GM21619 (cell line): ENCODE results near the gene CRYGA.
"Not testable (repeated sequence)": the region's sequence is repeated elsewhere in the genome, so short reads cannot be mapped to it uniquely, and the experiment has no call there.

Experiments used
- ATAC-seq: cut with Tn5 transposase; IDR thresholded peaks from one replicate; pipeline ENCODE4 v1.9.1; 2021; ENCODE audit not compliant: unreplicated experiment

CRYGA gene

GRCh38 chr2:208164951-208165755 lies 1.8 kb upstream of the CRYGA start:
- no peak for ATAC-seq

GRCh38 chr2:208156439-208156838 lies 7.0 kb downstream of the CRYGA start:
- no peak for ATAC-seq

- no peak for ATAC-seq
These were observed 10.2 kb downstream of the CRYGA start for GRCh38 chr2:208153156-208153555.

GRCh38 chr2:208150956-208151355 lies 12.4 kb downstream of the CRYGA start:
- ATAC-seq, result no peak

DNA sequence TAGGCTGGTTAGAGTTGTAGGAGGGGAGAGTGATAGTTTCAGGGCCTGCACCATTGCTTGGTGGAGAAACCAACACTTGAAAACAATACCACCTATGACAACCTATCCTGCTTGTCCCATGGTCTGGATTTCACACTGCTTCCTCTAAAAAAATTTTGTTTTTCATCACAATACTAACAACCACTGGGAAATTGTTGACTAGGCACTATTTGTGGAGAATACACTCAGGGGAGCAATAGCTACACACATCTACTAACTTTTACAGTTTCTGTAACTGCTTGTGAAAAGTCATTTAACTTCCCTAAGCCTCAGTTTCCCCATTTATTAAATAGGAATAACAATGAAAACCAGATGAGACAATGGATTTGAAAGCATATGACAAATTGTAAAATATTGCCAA lies 13.3 kb downstream of the CRYGA start:
- no peak for ATAC-seq

- ATAC-seq, result no peak
These were observed 14.6 kb downstream of the CRYGA start for GRCh38 chr2:208148803-208149202.

GRCh38 chr2:208147759-208148158 lies 15.6 kb downstream of the CRYGA start:
- no peak for ATAC-seq

GRCh38 chr2:208147008-208147407 lies 16.4 kb downstream of the CRYGA start:
- no peak for ATAC-seq

DNA sequence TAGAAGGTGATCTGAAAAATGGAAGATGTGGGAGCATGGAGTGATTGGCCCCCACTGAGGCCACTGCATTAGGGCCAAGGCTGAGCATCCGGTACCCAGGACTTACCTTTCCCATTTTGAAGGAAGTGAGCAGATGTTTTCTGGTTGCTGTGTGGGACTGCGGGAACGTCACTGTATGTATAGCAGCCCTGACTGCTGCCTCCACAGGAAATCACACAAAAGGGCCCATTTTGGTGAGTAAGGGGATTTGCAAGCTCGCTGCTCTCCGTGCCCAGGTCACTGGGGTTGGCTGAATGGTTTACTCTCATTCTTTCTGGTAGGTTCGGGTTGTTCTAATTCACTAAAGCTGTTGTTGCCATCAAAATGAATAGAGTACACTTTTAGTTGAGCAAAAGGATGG lies 17.4 kb downstream of the CRYGA start, which contains the start of gene CRYGB:
TSS of gene CRYGB (minus strand) at position 153 of the 400 bp plus-strand sequence. CDS start at position 115, 38 bp downstream.
- no peak for ATAC-seq

DNA sequence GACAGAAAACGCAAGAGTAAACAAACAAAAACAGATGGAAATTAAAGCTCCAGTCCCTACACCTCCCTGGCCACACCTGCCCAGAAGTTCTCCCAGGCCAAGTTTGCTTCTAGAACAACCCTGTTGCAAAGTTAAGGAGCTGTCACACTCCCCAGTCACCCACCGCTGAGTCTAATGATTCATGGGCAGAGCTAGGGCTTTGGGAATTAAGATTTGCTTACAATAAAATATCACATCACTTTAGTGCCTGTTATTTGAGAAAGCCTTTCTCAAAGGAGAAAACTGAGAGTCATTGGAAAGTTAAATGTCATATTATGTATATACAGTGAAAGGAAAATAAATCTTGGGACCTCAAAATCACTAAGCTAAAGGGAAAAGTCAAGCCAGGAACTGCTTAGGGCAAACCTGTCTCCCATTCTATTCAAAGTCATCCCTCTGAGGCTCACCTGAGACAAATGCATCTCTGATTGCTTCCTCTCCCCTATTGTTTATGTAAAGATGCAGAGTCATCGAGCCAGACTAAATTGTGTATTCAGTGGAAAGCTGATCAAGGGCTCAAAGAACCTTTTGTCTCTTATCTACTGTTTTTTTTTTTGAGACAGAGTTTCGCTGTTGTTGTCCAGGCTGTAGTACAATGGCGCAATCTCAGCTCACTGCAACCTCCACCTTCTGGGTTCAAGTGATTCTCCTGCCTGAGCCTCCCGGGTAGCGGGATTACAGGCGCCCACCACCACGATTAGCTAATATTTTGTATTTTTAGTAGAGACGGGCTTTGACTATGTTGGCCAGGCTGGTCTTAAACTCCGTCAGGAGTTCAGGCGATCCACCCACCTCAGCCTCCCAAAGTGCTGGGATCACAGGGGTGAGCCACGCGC lies 20.2 kb downstream of the CRYGA start:
- ATAC-seq, result no peak

DNA sequence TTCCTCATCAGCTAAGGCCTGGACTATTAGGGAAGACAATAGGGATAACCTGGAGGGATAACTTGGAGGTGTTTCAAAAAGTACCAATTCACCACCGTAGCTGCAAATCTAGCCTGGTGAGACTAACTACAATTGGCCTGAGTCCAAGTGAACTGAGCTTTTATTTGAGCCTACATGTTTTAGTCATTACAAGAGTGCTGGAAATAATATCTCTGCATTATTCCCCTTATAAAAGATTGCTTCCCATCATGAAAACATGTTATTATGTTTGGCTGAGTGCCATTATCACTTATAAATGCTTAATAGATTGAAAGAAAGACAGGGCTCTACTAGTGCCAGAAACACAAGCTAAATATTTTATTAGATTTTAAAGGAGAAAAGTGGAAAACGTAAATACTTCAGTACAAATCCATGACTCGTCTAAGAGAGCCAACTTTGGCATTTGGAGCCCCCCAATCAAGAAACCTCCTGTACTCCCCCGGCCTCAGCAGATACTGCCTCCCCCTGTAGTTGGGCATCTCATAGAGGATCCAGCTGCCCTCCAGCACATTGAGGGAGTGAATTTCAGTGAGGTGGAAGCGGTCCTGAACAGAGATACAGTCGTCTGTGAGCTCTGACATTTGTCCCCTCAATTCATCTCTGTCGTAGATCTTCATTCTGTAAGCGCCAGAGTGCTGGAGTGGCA lies 21.0 kb downstream of the CRYGA start:
- no peak for ATAC-seq

DNA sequence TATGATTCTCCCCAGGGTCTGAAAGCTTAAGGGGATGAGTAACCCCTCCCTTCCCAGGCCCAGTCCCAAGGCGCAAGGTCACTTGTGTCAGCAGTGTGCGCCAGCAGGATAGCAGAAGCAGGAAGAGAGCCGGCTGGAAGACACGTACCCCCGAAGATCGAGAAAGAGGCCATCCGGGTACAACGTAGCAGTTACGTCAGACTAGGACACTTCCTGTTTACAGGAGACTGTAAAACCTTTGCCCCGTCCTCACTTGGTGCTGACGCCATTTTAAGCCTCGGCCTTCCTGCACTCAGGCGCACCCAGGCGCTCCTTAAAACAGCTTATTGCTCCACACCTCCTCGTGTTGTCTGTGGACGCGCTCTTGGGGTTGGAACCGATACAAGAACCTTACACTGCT lies 23.9 kb downstream of the CRYGA start:
- no peak for ATAC-seq

GRCh38 chr2:208138334-208138733 lies 25.1 kb downstream of the CRYGA start:
- not testable (repeated sequence) for ATAC-seq

DNA sequence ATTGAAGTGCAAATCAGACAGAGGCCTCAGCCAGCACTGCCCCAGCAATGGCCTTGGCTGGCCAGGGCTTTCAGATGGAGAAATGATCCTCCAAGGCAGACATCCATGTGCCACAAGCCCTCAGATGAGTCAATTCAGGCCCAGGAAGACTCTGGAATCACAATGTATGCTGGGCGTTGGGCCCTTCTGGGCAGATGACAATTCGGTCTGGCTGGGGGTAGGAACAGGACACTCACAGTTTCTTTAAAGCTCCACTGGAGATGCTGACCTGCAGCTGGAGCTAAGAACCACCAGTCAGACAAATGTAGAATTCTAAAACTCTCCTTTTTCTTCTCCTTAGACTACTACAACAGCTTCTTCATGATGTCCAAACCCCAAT lies 26.7 kb downstream of the CRYGA start:
- ATAC-seq, result no peak

DNA sequence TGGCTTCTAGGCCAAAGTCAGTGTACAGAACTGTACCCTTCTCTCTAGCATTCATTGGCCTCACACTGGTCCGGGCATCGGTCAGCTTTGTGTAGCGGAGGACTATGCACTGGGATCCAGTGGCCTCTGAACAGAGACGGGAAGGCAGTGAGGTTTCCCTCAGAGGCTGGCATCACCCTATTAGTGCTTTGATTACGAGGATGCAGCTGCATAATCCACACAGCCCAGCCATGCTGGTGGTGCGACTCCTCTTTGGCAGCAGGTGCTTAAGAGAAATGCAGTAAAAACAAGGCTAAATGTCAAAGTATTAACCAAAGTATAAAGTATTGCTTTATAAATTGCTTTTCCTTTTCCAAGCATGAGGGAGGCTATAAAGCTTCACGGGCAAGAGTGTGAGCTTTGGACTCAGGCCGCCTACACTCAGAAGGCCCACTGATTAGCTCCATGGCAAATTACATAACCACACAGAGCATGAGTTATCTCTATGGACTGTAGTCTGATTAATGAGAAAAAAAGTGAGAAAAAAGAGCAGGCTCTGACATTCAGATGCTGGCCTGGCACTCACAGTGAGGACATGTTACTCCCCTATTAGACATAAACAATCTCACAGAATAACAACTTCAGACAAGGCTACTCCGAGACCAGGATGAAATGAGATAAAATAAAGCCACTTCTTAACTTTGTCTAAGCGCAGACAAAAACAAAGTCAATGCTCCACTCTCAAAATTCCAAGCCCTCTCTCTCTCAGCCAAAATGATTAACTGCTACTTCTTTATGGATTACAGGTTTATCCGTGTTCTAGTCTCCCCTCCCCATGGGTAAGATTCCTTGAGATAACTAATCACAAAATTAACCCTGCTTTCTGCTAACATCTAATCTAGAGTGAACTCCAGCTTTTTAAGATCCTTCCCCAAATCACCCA lies 27.3 kb downstream of the CRYGA start:
- ATAC-seq, result no peak

- ATAC-seq, result peak; percentile 78
These were observed 28.3 kb downstream of the CRYGA start for GRCh38 chr2:208134928-208135586.

DNA sequence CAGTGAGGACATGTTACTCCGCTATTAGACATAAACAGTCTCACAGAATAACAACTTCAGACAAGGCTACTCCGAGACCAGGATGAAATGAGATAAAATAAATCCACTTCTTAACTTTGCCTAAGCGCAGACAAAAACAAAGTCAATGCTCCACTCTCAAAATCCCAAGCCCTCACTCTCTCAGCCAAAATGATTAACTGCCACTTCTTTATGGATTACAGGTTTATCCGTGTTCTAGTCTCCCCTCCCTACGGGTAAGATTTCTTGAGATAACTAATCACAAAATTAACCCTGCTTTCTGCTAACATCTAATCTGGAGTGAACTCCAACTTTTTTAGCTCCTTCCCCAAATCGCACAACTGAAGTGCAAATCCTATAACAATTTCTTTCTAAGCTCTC lies 32.7 kb downstream of the CRYGA start:
- ATAC-seq, result no peak

- ATAC-seq, result no peak
These were observed 33.4 kb downstream of the CRYGA start, which contains the start of gene CRYGC for GRCh38 chr2:208129744-208130711. Gene CRYGC, minus strand, starts transcription at chr2:208129828. Its CDS starts 36 bp downstream, at chr2:208129792.

- ATAC-seq, result no peak
These were observed 35.3 kb downstream of the CRYGA start for GRCh38 chr2:208128136-208128535.
